GM19025 (cell line): ENCODE results near the gene ZNF281.
"Not testable (repeated sequence)": the region's sequence is repeated elsewhere in the genome, so short reads cannot be mapped to it uniquely, and the experiment has no call there.

Source experiments
- ATAC-seq: cut with Tn5 transposase; IDR thresholded peaks from one replicate; pipeline ENCODE4 v1.9.1; 2021; ENCODE audit warnings: mild to moderate bottlenecking, low read depth, moderate library complexity; ENCODE audit not compliant: unreplicated experiment

The ZNF281 gene

GRCh38 chr1:200433586-200433985, 23.8 kb upstream of the ZNF281 start:
- ATAC-seq, result no peak

- ATAC-seq, result no peak
Measured at GRCh38 chr1:200432586-200432985, 22.8 kb upstream of the ZNF281 start.

- ATAC-seq, result no peak
Measured at GRCh38 chr1:200429221-200429751, 19.4 kb upstream of the ZNF281 start.

GRCh38 chr1:200428482-200429205, 18.8 kb upstream of the ZNF281 start:
- ATAC-seq, result no peak

- no peak for ATAC-seq
Measured at GRCh38 chr1:200427744-200428143, 17.9 kb upstream of the ZNF281 start.

GRCh38 chr1:200426196-200426595, 16.4 kb upstream of the ZNF281 start:
- no peak for ATAC-seq

- ATAC-seq, result no peak
Measured at GRCh38 chr1:200423235-200423634, 13.4 kb upstream of the ZNF281 start.

- ATAC-seq, result no peak
Measured at GRCh38 chr1:200422211-200422610, 12.4 kb upstream of the ZNF281 start.

GRCh38 chr1:200415789-200416593, 6.2 kb upstream of the ZNF281 start:
- peak; percentile 72 for ATAC-seq

- ATAC-seq, result peak; percentile 45
Measured at GRCh38 chr1:200415227-200415626, 5.4 kb upstream of the ZNF281 start.

GRCh38 chr1:200414657-200415056, 4.8 kb upstream of the ZNF281 start:
- ATAC-seq, result no peak

GRCh38 chr1:200413766-200414165, 3.9 kb upstream of the ZNF281 start:
- ATAC-seq, result not testable (repeated sequence)

GRCh38 chr1:200411406-200412257, 1.8 kb upstream of the ZNF281 start:
- ATAC-seq, result no peak

GRCh38 chr1:200410566-200410878, 686 bp upstream of the ZNF281 start:
- no peak for ATAC-seq

GRCh38 chr1:200409203-200409760, 554 bp downstream of the ZNF281 start:
- ATAC-seq, result peak; percentile 17

GRCh38 chr1:200406161-200406797, 3.6 kb downstream of the ZNF281 start:
- ATAC-seq, result no peak

GRCh38 chr1:200405264-200405663, 4.6 kb downstream of the ZNF281 start:
- ATAC-seq, result no peak

GRCh38 chr1:200401708-200402107, 8.1 kb downstream of the ZNF281 start:
- no peak for ATAC-seq

- ATAC-seq, result no peak
Measured at GRCh38 chr1:200401263-200401662, 8.6 kb downstream of the ZNF281 start.

GRCh38 chr1:200400556-200400955, 9.3 kb downstream of the ZNF281 start:
- no peak for ATAC-seq
